GM12801 (cell line): Measurements from ENCODE around the gene FAM161A.

ENCODE experiments used
- CTCF ChIP-seq: IDR thresholded peaks from one replicate; pipeline ENCODE4 v1.5.1; 2011; ENCODE audit warnings: control low read depth; ENCODE audit not compliant: insufficient read length; ENCODE audit errors: extremely low read depth

The FAM161A gene

GRCh38 chr2:61854564-61855317 lies 881 bp upstream of the FAM161A start:
- no peak for TF ChIP-seq CTCF

- TF ChIP-seq CTCF: no peak
Observed at GRCh38 chr2:61853086-61853846, 594 bp downstream of the FAM161A start.

GRCh38 chr2:61845320-61845719 lies 8.5 kb downstream of the FAM161A start:
- TF ChIP-seq CTCF: no peak

GRCh38 chr2:61841286-61841685 lies 12.6 kb downstream of the FAM161A start:
- no peak for TF ChIP-seq CTCF

GRCh38 chr2:61834893-61835292 lies 19.0 kb downstream of the FAM161A start:
- TF ChIP-seq CTCF: no peak

GRCh38 chr2:61833971-61834370 lies 19.9 kb downstream of the FAM161A start:
- TF ChIP-seq CTCF: no peak

- TF ChIP-seq CTCF: no peak
Observed at GRCh38 chr2:61832183-61832841, 21.5 kb downstream of the FAM161A start.
